ENCODE results near the gene SARDH.
A peak's percentile ranks its signal among the peaks of the same experiment; 100 is the strongest.

DNA sequence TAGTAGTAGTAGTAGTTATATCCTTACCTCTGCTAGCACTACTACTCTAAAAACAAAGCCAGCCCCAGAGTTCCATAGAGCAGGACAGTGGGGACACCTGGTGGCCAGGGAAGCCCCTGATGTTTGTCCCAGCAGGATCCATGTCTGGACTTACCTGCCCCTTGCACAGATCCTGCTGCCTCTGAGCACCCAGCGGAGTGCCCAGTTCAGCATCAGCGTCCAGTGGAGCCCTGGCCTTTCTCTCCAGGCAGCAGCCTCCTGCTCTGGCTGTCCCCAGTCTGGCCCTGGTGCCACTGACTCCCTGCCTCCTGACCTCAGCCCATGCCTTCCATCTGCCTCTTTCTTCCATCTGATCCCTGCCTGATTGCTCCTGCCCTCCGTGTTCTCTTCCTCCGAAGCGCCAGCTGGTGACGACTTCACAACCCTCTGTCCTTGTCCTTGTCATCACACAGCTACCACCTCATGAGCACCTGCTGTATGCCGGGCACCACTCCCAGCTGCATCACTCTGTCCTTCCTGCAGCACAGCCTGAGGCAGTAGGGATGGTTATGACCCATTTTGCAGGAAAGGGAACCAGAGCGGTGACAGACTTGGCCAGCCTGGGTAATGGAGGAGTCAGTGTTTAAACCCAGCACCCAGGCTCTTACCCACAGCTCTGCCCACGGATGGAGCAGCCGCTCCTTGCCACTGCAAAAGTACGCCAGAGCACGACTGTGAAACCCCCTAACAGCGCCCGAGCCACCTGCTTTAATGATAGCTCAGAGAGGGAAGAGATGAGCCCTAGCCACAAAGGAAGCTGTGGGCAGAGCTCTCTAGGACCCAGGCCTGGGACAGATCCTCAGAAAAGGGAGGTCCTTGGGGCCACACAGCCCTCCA, 11.5 kb downstream of the SARDH start:
- TF ChIP-seq, protein P1, sequence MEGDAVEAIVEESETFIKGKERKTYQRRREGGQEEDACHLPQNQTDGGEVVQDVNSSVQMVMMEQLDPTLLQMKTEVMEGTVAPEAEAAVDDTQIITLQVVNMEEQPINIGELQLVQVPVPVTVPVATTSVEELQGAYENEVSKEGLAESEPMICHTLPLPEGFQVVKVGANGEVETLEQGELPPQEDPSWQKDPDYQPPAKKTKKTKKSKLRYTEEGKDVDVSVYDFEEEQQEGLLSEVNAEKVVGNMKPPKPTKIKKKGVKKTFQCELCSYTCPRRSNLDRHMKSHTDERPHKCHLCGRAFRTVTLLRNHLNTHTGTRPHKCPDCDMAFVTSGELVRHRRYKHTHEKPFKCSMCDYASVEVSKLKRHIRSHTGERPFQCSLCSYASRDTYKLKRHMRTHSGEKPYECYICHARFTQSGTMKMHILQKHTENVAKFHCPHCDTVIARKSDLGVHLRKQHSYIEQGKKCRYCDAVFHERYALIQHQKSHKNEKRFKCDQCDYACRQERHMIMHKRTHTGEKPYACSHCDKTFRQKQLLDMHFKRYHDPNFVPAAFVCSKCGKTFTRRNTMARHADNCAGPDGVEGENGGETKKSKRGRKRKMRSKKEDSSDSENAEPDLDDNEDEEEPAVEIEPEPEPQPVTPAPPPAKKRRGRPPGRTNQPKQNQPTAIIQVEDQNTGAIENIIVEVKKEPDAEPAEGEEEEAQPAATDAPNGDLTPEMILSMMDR (IDR thresholded peaks at IDR 0.05; ENCODE audit: low read depth, low read length), result peak; percentile 51
- TF ChIP-seq MAX (IDR thresholded peaks at IDR 0.05; ENCODE audit: low read depth, low read length), result no peak
- TF ChIP-seq POLR2A (IDR thresholded peaks at IDR 0.05; ENCODE audit: extremely low read depth, insufficient read length), result no peak

Measured in NB4 (cell line).